Osteoblast (primary cell): ENCODE results near the gene SLC8A2. TPM values are rescaled to one million over a fixed set of nuclear protein-coding genes. Genes with fewer than 3 reads are reported as not detected.

Experiments
- DNase-seq: peaks from one replicate; pipeline ENCODE4 v3.0.0; 2011; ENCODE audit warnings: low spot score, mixed read lengths; ENCODE audit not compliant: insufficient read length; ENCODE audit errors: missing footprints
- H2AFZ ChIP-seq: 2 replicates; pipeline ENCODE4 v1.6.0; 2011; ENCODE audit warnings: mild to moderate bottlenecking, low read length
- H3K27ac ChIP-seq: 2 replicates; pipeline ENCODE4 v1.5.1; 2011; ENCODE audit warnings: mild to moderate bottlenecking, low read depth, low read length, moderate library complexity
- H3K27me3 ChIP-seq: 2 replicates; pipeline ENCODE4 v1.6.0; 2012; ENCODE audit warnings: mild to moderate bottlenecking, control low read depth, inconsistent platforms, low read length, moderate library complexity; ENCODE audit not compliant: insufficient read depth
- H3K36me3 ChIP-seq: 2 replicates; pipeline ENCODE4 v1.5.1; 2011; ENCODE audit warnings: mild to moderate bottlenecking, low read length, control low read depth, moderate library complexity; ENCODE audit not compliant: insufficient read depth
- H3K4me1 ChIP-seq: 2 replicates; pipeline ENCODE4 v1.5.1; 2011; ENCODE audit warnings: mild to moderate bottlenecking, low read length, control low read depth, moderate library complexity; ENCODE audit not compliant: insufficient read depth
- H3K4me2 ChIP-seq: 2 replicates; pipeline ENCODE4 v1.6.0; 2011; ENCODE audit warnings: mild to moderate bottlenecking, low read length; ENCODE audit not compliant: insufficient read depth
- H3K4me3 ChIP-seq: fragments of 200-600 bp; sonication (generic); 3 replicates; pipeline ENCODE4 v1.5.1; 2012; ENCODE audit warnings: mild to moderate bottlenecking, low read length, inconsistent platforms; ENCODE audit not compliant: insufficient read depth
- H3K79me2 ChIP-seq: 2 replicates; pipeline ENCODE4 v1.6.0; 2012; ENCODE audit warnings: mild to moderate bottlenecking, low read length, control low read depth, inconsistent platforms; ENCODE audit not compliant: insufficient read depth
- H3K9me3 ChIP-seq: 2 replicates; pipeline ENCODE4 v1.5.1; 2011; ENCODE audit warnings: low read depth, low read length, control low read depth
- H4K20me1 ChIP-seq: 2 replicates; pipeline ENCODE4 v1.6.0; 2012; ENCODE audit warnings: mild to moderate bottlenecking, low read length, control low read depth; ENCODE audit not compliant: insufficient read depth
- total RNA-seq: library from RNA; depleted of rRNA; stranded (reverse); fragments of >200 nt; gene quantifications from 2 replicates; pipeline ENCODE4 v1.2.3, GENCODE V29; 2012
- TF ChIP-seq, protein P1 (sequence below): IDR thresholded peaks from 2 replicates; pipeline ENCODE4 v1.5.1; 2011; ENCODE audit warnings: mild to moderate bottlenecking, low read depth, low read length, moderate library complexity; ENCODE audit errors: extremely low read depth

SLC8A2 gene
- total RNA-seq, 1 donor = 0.36 TPM

DNA sequence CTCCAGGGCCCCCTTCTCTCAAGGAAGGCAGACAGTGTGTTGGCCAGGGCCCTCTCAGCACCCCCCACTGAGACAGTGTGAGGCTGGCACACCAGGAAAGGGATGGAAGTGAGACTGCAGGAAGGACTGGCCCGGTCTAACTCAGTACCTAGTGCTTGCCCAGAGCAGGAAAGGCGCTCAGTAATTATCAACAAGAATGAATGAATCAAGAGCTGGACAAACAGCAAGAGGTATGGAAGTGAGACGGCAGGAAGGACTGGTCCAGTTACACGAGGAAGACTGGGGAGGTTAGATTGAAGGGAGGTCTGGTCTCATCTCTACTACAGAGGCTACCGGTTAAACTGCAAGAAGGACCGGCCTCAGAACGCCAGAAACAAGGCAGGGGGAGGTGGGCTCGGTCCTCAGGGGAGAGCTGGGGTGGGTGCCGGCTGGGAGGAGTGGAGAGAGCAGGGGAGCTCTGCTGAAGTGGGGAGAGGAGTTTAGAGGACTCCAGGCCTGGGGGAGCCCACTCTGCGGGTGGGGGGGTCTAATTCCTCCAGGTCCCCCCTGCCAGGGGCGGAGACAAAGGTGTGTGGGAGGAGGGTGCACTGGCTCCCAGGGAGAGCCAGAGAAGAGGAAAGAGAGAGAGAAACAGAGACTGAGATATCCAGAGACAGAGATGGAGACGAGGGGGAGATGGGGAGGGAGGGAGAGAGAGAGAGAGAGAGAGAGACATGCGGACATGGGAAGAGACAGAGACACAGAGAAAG, 1.1 kb downstream of the SLC8A2 start:
- Histone ChIP-seq H3K9me3 (no peaks in the 10 kb centered on the region), H3K27me3 (peaks cover 43% of the 10 kb centered on the region)

DNA sequence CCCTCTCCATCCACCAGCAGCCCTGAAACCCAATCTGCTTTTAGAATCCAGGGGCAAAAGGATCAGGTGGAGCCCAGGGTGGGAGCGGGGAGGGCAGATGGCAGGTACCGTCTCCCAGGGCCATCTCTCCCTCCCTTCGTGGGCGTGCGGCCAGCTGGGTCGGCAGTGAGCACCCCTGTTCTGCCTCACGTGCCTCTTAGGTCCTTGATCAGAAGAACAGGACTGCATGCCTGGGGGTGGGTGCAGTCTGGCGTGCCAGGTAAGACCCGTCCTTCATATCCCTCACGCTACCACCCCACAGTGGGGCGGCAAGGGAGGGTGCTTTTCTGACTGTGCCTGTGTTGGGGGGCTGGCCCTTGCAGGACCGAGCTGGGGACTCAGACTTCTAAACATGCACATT, 2.0 kb downstream of the SLC8A2 start:
- H3K9me3 ChIP-seq = no peaks in the 10 kb centered on the region
- no peak for DNase-seq
- H4K20me1 ChIP-seq = peaks cover 4% of the 10 kb centered on the region
- H3K4me3 ChIP-seq = no peak overlapping the region
- H3K4me1 ChIP-seq = peaks cover 4% of the 10 kb centered on the region
- H3K36me3 ChIP-seq = no peaks in the 10 kb centered on the region
- no peak overlapping the region for H3K4me2 ChIP-seq
- no peak overlapping the region for H3K27ac ChIP-seq
- H3K27me3 ChIP-seq = peaks cover 52% of the 10 kb centered on the region
- no peak overlapping the region for H2AFZ ChIP-seq
- H3K79me2 ChIP-seq = no peaks in the 10 kb centered on the region
- TF ChIP-seq, protein P1, sequence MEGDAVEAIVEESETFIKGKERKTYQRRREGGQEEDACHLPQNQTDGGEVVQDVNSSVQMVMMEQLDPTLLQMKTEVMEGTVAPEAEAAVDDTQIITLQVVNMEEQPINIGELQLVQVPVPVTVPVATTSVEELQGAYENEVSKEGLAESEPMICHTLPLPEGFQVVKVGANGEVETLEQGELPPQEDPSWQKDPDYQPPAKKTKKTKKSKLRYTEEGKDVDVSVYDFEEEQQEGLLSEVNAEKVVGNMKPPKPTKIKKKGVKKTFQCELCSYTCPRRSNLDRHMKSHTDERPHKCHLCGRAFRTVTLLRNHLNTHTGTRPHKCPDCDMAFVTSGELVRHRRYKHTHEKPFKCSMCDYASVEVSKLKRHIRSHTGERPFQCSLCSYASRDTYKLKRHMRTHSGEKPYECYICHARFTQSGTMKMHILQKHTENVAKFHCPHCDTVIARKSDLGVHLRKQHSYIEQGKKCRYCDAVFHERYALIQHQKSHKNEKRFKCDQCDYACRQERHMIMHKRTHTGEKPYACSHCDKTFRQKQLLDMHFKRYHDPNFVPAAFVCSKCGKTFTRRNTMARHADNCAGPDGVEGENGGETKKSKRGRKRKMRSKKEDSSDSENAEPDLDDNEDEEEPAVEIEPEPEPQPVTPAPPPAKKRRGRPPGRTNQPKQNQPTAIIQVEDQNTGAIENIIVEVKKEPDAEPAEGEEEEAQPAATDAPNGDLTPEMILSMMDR = no peak

More for the DNA sequence above, 1.1 kb downstream of the SLC8A2 start:
- no peak overlapping the region for H3K4me3 ChIP-seq
- H4K20me1 ChIP-seq = no peaks in the 10 kb centered on the region
- H2AFZ ChIP-seq = no peak overlapping the region
- peaks cover 4% of the 10 kb centered on the region for H3K4me1 ChIP-seq
- H3K79me2 ChIP-seq = no peaks in the 10 kb centered on the region
- TF ChIP-seq, protein P1 = no peak
- peak; percentile 76 for DNase-seq
- no peak overlapping the region for H3K4me2 ChIP-seq
- no peaks in the 10 kb centered on the region for H3K36me3 ChIP-seq
- H3K27ac ChIP-seq = no peak overlapping the region

DNA sequence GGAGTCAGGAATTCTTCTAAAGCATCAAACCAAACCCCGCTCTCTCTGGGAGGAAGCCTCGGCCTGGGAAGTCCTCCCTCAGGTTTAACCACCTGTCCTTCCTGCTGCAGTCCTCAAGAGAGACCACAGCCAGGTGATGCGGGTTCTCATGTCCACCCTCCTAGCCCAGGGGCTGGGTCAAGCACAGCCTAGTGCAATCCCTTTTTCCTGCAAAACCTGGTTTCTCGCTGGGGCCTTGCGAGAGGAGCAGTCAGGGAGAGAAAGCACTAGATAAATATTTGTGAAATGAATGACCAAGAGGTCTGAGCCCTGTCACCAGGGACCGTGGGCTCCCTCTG, 2.4 kb downstream of the SLC8A2 start:
- H2AFZ ChIP-seq = no peak overlapping the region
- H3K4me3 ChIP-seq = no peak overlapping the region
- H3K4me2 ChIP-seq = no peak overlapping the region
- no peaks in the 10 kb centered on the region for H3K36me3 ChIP-seq
- peaks cover 4% of the 10 kb centered on the region for H4K20me1 ChIP-seq
- TF ChIP-seq, protein P1 = no peak
- H3K79me2 ChIP-seq = no peaks in the 10 kb centered on the region
- H3K27me3 ChIP-seq = peaks cover 55% of the 10 kb centered on the region
- no peak overlapping the region for H3K27ac ChIP-seq
- no peak for DNase-seq
- H3K4me1 ChIP-seq = peaks cover 4% of the 10 kb centered on the region
- H3K9me3 ChIP-seq = no peaks in the 10 kb centered on the region

DNA sequence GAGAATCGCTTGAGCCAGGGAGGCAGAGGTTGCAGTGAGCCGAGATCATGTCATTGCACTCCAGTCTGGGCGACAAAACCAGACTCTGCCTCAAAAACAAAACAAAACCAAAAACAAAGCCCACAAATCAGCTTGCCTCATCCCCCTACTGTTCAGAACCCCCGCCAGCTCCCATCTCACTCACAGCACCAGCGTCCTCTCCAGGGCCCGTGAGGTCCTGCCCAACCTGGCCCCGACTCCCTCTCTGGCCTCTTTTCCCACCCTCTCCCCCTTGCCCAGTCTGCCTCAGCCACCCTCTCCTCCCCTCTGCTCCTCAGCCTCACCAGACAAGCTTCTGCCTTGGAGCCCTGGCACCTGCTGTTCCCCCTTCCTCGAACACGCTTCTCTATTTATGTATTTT, 3.8 kb downstream of the SLC8A2 start:
- H4K20me1 ChIP-seq = peaks cover 4% of the 10 kb centered on the region
- DNase-seq = no peak
- H3K79me2 ChIP-seq = no peaks in the 10 kb centered on the region
- no peaks in the 10 kb centered on the region for H3K36me3 ChIP-seq
- H3K9me3 ChIP-seq = no peaks in the 10 kb centered on the region
- no peak overlapping the region for H3K27ac ChIP-seq
- TF ChIP-seq, protein P1 = no peak
- no peak overlapping the region for H3K4me2 ChIP-seq
- H3K27me3 ChIP-seq = peaks cover 59% of the 10 kb centered on the region
- H2AFZ ChIP-seq = no peak overlapping the region
- peaks cover 4% of the 10 kb centered on the region for H3K4me1 ChIP-seq
- no peak overlapping the region for H3K4me3 ChIP-seq
